NT2/D1 (cell line): Measurements from ENCODE around the gene NRXN3.

Experiments used
- DNase-seq: peaks from one replicate; pipeline ENCODE4 v3.0.0-alpha.2; 2011; ENCODE audit warnings: low read depth, low spot score
- H3K27me3 ChIP-seq: 2 replicates; pipeline ENCODE4 v1.6.0; 2011; ENCODE audit warnings: mild to moderate bottlenecking; ENCODE audit not compliant: insufficient read length, insufficient read depth
- H3K36me3 ChIP-seq: 2 replicates; pipeline ENCODE4 v1.6.1; 2011; ENCODE audit warnings: mild to moderate bottlenecking, low read length, mixed read lengths; ENCODE audit not compliant: insufficient read depth, insufficient read length
- H3K4me1 ChIP-seq: 2 replicates; pipeline ENCODE4 v1.5.1; 2011; ENCODE audit not compliant: insufficient read depth, insufficient read length
- H3K4me3 ChIP-seq: 2 replicates; pipeline ENCODE4 v1.5.1; 2011; ENCODE audit warnings: low read depth; ENCODE audit not compliant: insufficient read length
- H3K9ac ChIP-seq: 2 replicates; pipeline ENCODE4 v1.6.0; 2011; ENCODE audit warnings: low read depth; ENCODE audit not compliant: insufficient read length
- H3K9me3 ChIP-seq: 2 replicates; pipeline ENCODE4 v1.5.1; 2011; ENCODE audit warnings: mild to moderate bottlenecking, low read length; ENCODE audit not compliant: insufficient read depth
- SUZ12 ChIP-seq: IDR thresholded peaks from 2 replicates; pipeline ENCODE4 v1.6.1; 2011; ENCODE audit not compliant: insufficient read length, insufficient read depth; ENCODE audit errors: extremely low read depth
- YY1 ChIP-seq: IDR thresholded peaks from 2 replicates; pipeline ENCODE4 v1.6.1; 2011; ENCODE audit not compliant: insufficient read length, insufficient read depth
- ZNF274 ChIP-seq: IDR thresholded peaks from 2 replicates; pipeline ENCODE4 v1.6.1; 2011; ENCODE audit warnings: mild to moderate bottlenecking, low read depth, low read length

The NRXN3 gene

DNA sequence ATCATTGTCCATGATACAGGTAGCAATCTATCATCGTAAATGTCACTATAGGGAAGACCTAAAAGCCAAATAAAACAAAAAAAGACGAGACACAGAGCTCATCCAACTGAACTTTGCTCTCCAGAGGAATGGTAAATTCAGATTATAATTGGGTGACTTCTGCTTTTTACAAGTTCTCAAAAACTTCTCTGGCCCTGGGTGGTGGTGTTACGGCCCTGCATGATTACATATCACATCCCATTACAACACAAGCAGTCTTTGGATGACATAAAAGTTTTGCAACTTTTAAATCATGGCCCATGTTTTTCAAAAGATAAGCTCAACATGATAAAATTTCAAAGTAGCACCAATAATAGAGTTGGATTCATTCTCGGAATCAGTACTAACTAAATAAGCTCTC lies 1741.6 kb downstream of the NRXN3 start:
- no peak for DNase-seq
- Histone ChIP-seq H3K36me3 (no peaks in the 10 kb centered on the region), H3K9me3 (peaks cover 7% of the 10 kb centered on the region; the same call in 1 of the 2 replicates), H3K9ac (no peak overlapping the region), H3K4me3 (no peak overlapping the region), H3K4me1 (no peaks in the 10 kb centered on the region), H3K27me3 (no peaks in the 10 kb centered on the region)
- no peak for TF ChIP-seq YY1
- no peak for TF ChIP-seq ZNF274
- no peak for TF ChIP-seq SUZ12

- no peak overlapping the region for H3K9ac ChIP-seq
- H3K27me3 ChIP-seq, result no peaks in the 10 kb centered on the region
- no peak overlapping the region for H3K4me3 ChIP-seq
- DNase-seq, result no peak
- TF ChIP-seq ZNF274, result no peak
- TF ChIP-seq SUZ12, result no peak
- TF ChIP-seq YY1, result no peak
- no peaks in the 10 kb centered on the region for H3K4me1 ChIP-seq
- peaks cover 7% of the 10 kb centered on the region; the same call in 1 of the 2 replicates for H3K9me3 ChIP-seq
- H3K36me3 ChIP-seq, result no peaks in the 10 kb centered on the region
These were observed 1744.4 kb downstream of the NRXN3 start for GRCh38 chr14:79914595-79914994.

DNA sequence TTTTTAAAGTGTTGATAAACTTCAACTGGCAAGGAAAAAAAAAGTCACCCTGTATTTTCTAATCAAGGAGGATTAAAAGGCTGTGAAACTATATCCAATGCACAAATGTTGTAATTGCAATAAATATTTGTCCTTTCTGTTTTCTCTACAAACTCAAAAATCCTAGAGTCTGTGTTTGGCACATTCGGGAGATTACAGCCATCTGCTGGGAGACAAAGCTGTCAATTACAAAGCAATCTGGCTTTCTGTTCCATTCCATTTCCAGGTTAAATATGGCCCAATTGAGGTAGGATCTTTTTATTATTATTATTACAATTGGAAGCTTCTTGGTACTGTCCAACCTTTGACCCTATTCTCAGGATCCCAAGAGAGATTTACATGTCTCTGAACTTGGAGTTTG lies 1745.2 kb downstream of the NRXN3 start:
- Histone ChIP-seq H3K9ac (no peak overlapping the region), H3K9me3 (peaks cover 7% of the 10 kb centered on the region; the same call in 1 of the 2 replicates), H3K4me1 (no peaks in the 10 kb centered on the region), H3K4me3 (no peak overlapping the region), H3K27me3 (no peaks in the 10 kb centered on the region), H3K36me3 (no peaks in the 10 kb centered on the region)
- no peak for DNase-seq
- TF ChIP-seq YY1 (no peak), ZNF274 (no peak)

- H3K9me3 ChIP-seq, result peaks cover 7% of the 10 kb centered on the region; the same call in 1 of the 2 replicates
- no peak for DNase-seq
These were observed 1746.1 kb downstream of the NRXN3 start for GRCh38 chr14:79916281-79916680.

DNA sequence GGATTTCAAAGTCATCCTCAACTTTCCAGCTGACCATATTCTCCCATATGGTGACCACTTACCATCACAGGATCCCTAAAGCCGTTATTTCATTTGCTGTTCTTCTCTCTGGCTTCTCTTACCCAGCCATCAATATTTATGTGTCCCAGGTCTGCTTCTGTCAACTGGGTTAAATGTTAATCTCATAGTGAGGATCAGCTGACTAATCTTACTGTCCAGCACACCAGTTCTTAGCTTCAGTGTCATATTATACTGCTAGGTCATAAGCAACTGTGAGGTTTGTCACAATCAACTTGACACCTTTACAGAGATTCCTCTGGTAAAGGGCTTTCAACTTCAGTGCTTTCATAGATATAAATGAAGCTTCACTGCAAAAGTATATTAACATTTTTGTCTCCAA lies 1746.7 kb downstream of the NRXN3 start:
- TF ChIP-seq YY1, result no peak
- no peak for TF ChIP-seq ZNF274

More at GRCh38 chr14:79916281-79916680, 1746.1 kb downstream of the NRXN3 start:
- TF ChIP-seq ZNF274 (no peak), YY1 (no peak), SUZ12 (no peak)
- Histone ChIP-seq H3K4me1 (no peaks in the 10 kb centered on the region), H3K36me3 (no peaks in the 10 kb centered on the region), H3K27me3 (no peaks in the 10 kb centered on the region), H3K4me3 (no peak overlapping the region), H3K9ac (no peak overlapping the region)

More for the DNA sequence above, 1746.7 kb downstream of the NRXN3 start:
- Histone ChIP-seq H3K36me3 (no peaks in the 10 kb centered on the region), H3K4me3 (no peak overlapping the region), H3K9me3 (peaks cover 7% of the 10 kb centered on the region; the same call in 1 of the 2 replicates), H3K9ac (no peak overlapping the region), H3K27me3 (no peaks in the 10 kb centered on the region), H3K4me1 (no peaks in the 10 kb centered on the region)
- no peak for DNase-seq
